ENCODE measurements around the gene MAJIN.
"Not testable (repeated sequence)": the region's sequence is repeated elsewhere in the genome, so short reads cannot be mapped to it uniquely, and the experiment has no call there.

Gene MAJIN

DNA sequence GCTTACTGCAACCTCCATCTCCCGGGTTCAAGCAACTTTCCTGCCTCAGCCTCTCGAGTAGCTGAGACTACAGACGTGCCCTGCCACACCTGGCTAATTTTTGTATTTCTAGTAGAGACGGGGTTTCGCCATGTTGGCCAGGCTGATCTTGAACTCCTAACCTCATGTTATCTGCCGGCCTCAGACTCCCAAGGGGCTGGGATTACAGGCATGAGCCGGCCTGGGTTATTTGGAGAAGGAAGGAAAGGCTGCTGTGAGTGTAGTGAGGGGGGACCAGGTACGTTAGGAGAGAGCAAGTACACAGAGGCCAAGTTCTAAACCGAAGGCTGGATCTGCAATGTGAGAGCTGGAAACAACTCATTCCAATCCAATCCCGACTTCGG is 24.4 kb upstream of the MAJIN start:
- DNase-seq: no peak
- Histone ChIP-seq H3K27me3 (replicated peaks in 2 of 5; ENCODE audit: control insufficient read depth in 4 of 5, insufficient read depth in 5 of 5, low read length in 4 of 5) (peaks cover 0 to 5% (median 0%) of the 10 kb centered on the region in 5 experiments), H3K4me1 (ENCODE audit: control extremely low read depth in 1 of 4, control insufficient read depth in 4 of 4, insufficient read depth in 4 of 4, low read length in 3 of 4) (peaks cover 0 to 14% (median 11%) of the 10 kb centered on the region in 4 experiments), H3K9me3 (ENCODE audit: control extremely low read depth in 1 of 5, control insufficient read depth in 4 of 5, insufficient read depth in 2 of 5, low read depth in 1 of 5, low read length in 4 of 5) (no peaks in the 10 kb centered on the region), H3K4me3 (ENCODE audit: control insufficient read depth in 1 of 7, extremely low read depth in 1 of 7, insufficient read depth in 4 of 7, low read depth in 2 of 7, low read length in 6 of 7) (peak overlapping the region in 5 of 7 experiments; percentile 8 to 78 (median 64)), H3K36me3 (ENCODE audit: control insufficient read depth in 4 of 4, insufficient read depth in 4 of 4, low read length in 3 of 4) (no peaks in the 10 kb centered on the region), H3K27ac (ENCODE audit: insufficient read depth in 1 of 2, low read depth in 1 of 2, low read length in 2 of 2, poor library complexity in 1 of 2, severe bottlenecking in 2 of 2) (peak overlapping the region in 1 of 2 experiments; percentile 2)
- WGBS (ENCODE audit: insufficient coverage): 41% methylated on average over 8 of the region's 11 CpGs
- CTCF ChIA-PET: interaction anchor here (0.9 to 7.0 kb wide), 22 partner anchors 9 to 203 kb away, joined by 3 to 41 read pairs (median 4); partner anchors contain the start of genes ARL2, ATG2A, CDC42BPG and PPP2R5B
- POLR2A ChIA-PET: no interaction called here

DNA sequence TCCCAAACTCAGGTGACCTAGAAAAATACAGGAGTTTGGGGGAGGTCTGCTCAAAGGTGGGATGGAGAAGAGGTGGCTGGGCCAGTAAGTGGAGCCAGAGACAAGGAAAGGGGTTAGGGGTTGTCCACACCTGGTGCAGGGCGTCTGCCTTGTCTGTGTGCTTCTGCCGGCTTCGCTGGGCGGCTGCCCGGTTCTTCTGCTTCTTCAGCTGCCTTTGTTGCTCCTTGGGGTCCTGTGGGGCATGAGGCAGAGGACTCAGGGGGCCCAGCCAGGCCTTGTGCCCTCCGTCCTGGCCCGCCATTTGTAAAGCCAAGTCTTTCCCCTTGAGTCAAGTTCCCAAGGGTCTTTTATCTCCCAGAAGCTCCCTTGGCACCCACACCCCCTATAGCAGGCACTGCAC is 22.4 kb upstream of the MAJIN start:
- POLR2A ChIA-PET: no interaction called here
- no peaks in the 10 kb centered on the region for H3K9me3 ChIP-seq (ENCODE audit: control extremely low read depth in 1 of 5, control insufficient read depth in 4 of 5, insufficient read depth in 2 of 5, low read depth in 1 of 5, low read length in 4 of 5)
- WGBS (ENCODE audit: insufficient coverage): 87% methylated on average over 5 of the region's 7 CpGs
- no peak overlapping the region for H3K27ac ChIP-seq (ENCODE audit: insufficient read depth in 1 of 2, low read depth in 1 of 2, low read length in 2 of 2, poor library complexity in 1 of 2, severe bottlenecking in 2 of 2)
- peaks cover 0 to 5% (median 0%) of the 10 kb centered on the region in 5 experiments for H3K27me3 ChIP-seq (replicated peaks in 2 of 5; ENCODE audit: control insufficient read depth in 4 of 5, insufficient read depth in 5 of 5, low read length in 4 of 5)
- peaks cover 0 to 25% (median 21%) of the 10 kb centered on the region in 4 experiments for H3K4me1 ChIP-seq (ENCODE audit: control extremely low read depth in 1 of 4, control insufficient read depth in 4 of 4, insufficient read depth in 4 of 4, low read length in 3 of 4)
- CTCF ChIA-PET: interaction anchor here (0.7 to 7.0 kb wide), 4 partner anchors 11 to 146 kb away, joined by 3 to 41 read pairs (median 16); partner anchors contain the start of gene ARL2
- DNase-seq: no peak
- no peaks in the 10 kb centered on the region for H3K36me3 ChIP-seq (ENCODE audit: control insufficient read depth in 4 of 4, insufficient read depth in 4 of 4, low read length in 3 of 4)
- no peak overlapping the region for H3K4me3 ChIP-seq (ENCODE audit: control insufficient read depth in 1 of 7, extremely low read depth in 1 of 7, insufficient read depth in 4 of 7, low read depth in 2 of 7, low read length in 6 of 7)

DNA sequence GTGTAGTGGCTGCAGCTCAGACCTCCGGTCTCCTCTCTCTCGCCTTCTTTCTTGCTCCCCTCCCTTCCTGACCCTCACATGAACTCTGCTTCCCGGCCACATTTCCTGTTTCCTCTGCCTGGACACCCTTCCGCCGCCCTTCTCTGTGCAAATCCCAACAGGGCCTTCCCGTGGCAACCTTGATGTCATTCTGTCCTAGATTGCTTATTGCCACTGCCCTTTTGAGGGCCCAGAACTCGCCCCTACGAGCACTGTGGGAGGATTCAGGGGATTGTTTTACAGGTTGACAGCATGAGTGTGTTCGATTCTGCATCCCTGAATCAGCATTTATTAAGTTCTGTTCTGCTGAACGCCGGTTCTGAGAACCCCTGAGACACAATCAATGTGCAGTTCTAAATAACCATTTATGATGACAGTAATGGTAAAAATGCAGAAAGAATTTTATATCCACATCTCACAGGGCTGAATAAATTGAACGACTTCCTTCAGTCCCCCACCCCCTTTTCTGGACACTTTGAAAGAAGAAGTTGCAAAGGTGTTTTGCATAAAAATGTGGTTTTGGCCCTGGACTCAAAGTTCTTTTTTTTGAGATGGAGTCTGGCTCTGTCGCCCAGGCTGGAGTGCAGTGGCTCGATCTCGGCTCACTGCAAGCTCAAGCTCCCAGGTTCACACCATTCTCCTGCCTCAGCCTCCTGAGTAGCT is 18.5 kb upstream of the MAJIN start:
- peaks cover 0 to 15% (median 10%) of the 10 kb centered on the region in 4 experiments for H3K4me1 ChIP-seq (ENCODE audit: control extremely low read depth in 1 of 4, control insufficient read depth in 4 of 4, insufficient read depth in 4 of 4, low read length in 3 of 4)
- POLR2A ChIA-PET: no interaction called here
- CTCF ChIA-PET: no interaction called here
- no peaks in the 10 kb centered on the region for H3K9me3 ChIP-seq (ENCODE audit: control extremely low read depth in 1 of 5, control insufficient read depth in 4 of 5, insufficient read depth in 2 of 5, low read depth in 1 of 5, low read length in 4 of 5)
- no peak overlapping the region for H3K27ac ChIP-seq (ENCODE audit: insufficient read depth in 1 of 2, low read depth in 1 of 2, low read length in 2 of 2, poor library complexity in 1 of 2, severe bottlenecking in 2 of 2)
- H3K27me3 ChIP-seq (replicated peaks in 2 of 5; ENCODE audit: control insufficient read depth in 4 of 5, insufficient read depth in 5 of 5, low read length in 4 of 5): peaks cover 0 to 5% (median 0%) of the 10 kb centered on the region in 5 experiments
- DNase-seq: peak in 2 of 3 donors; percentile 21 to 26
- H3K4me3 ChIP-seq (ENCODE audit: control insufficient read depth in 1 of 7, extremely low read depth in 1 of 7, insufficient read depth in 4 of 7, low read depth in 2 of 7, low read length in 6 of 7): no peak overlapping the region
- WGBS (ENCODE audit: insufficient coverage): 32% methylated on average over 11 of the region's 15 CpGs
- H3K36me3 ChIP-seq (ENCODE audit: control insufficient read depth in 4 of 4, insufficient read depth in 4 of 4, low read length in 3 of 4): no peaks in the 10 kb centered on the region

DNA sequence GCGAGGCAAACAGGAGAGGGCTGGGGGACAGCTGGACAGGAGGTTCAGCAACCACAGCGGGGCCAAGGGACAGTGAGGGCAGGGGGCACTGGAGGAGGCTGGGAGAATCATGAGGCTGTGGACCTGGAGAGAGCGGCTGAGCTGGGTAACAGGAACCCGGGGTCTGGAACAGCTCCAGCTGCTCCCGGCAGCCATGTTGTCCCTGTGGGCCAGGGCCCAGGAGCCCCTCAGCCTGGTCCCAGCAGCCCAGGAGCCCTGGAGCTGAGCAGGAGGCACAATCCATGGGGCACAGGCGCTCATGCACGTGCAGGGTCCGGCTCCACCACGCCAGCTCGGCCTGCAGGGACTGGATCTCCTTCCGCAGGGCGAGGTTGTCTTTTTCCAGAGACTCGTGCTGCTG is 17.5 kb upstream of the MAJIN start:
- no peaks in the 10 kb centered on the region for H3K9me3 ChIP-seq (ENCODE audit: control extremely low read depth in 1 of 5, control insufficient read depth in 4 of 5, insufficient read depth in 2 of 5, low read depth in 1 of 5, low read length in 4 of 5)
- H3K4me1 ChIP-seq (ENCODE audit: control extremely low read depth in 1 of 4, control insufficient read depth in 4 of 4, insufficient read depth in 4 of 4, low read length in 3 of 4): peaks cover 0 to 15% (median 10%) of the 10 kb centered on the region in 4 experiments
- no peaks in the 10 kb centered on the region for H3K36me3 ChIP-seq (ENCODE audit: control insufficient read depth in 4 of 4, insufficient read depth in 4 of 4, low read length in 3 of 4)
- no peak for DNase-seq
- no peak overlapping the region for H3K4me3 ChIP-seq (ENCODE audit: control insufficient read depth in 1 of 7, extremely low read depth in 1 of 7, insufficient read depth in 4 of 7, low read depth in 2 of 7, low read length in 6 of 7)
- peaks cover 0 to 5% (median 0%) of the 10 kb centered on the region in 5 experiments for H3K27me3 ChIP-seq (replicated peaks in 2 of 5; ENCODE audit: control insufficient read depth in 4 of 5, insufficient read depth in 5 of 5, low read length in 4 of 5)
- 93% methylated on average over 12 of the region's 13 CpGs for WGBS (ENCODE audit: insufficient coverage)
- ChIA-PET POLR2A (no interaction called here), CTCF (no interaction called here)
- no peak overlapping the region for H3K27ac ChIP-seq (ENCODE audit: insufficient read depth in 1 of 2, low read depth in 1 of 2, low read length in 2 of 2, poor library complexity in 1 of 2, severe bottlenecking in 2 of 2)

DNA sequence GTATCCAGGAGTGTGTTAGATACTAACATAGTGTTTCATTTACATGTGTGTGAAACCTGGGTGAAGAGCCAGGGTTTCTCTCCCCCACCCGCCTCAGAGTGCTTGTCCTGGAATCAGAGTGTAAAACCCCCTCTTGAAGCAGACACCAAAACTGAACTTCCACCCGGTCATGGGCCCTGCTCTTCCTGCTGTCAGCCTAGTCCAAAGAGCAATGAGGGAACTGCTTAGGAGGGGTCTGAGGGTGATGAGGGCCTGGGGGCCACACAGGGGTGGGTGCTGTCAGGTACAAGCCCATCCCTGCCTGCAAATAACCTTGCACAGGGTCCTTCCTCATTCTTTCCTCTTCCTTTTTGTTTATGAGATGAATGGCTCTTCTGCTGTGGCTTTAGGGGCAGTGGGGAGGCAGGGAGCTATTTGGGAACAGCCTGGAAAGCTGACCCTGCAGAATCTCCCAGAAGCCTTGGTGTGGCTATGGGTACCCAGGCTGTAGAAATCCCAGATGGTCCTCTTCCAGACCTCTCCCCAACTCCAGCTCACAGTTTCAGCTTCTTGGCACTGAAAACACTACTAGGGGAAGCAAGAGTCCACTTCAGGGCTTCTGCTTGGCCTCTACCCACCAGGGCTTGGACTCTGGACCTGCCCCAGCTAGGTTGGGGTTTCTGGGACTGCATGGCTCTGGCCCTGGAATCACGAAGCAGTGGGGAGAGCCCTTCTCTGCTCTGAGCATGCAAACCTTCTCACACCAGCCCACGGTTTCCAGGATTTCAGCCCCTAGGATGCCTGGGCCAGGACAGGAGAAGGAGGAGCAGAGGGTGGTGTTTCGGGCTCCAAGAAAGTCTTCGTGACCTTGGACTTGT is 16.3 kb upstream of the MAJIN start:
- H3K36me3 ChIP-seq (ENCODE audit: control insufficient read depth in 4 of 4, insufficient read depth in 4 of 4, low read length in 3 of 4): no peaks in the 10 kb centered on the region
- CTCF ChIA-PET: interaction anchor here (1.0 kb wide), 1 partner anchor 13 kb away, joined by 3 read pairs; no protein-coding TSS in a partner anchor
- H3K4me3 ChIP-seq (ENCODE audit: control insufficient read depth in 1 of 7, extremely low read depth in 1 of 7, insufficient read depth in 4 of 7, low read depth in 2 of 7, low read length in 6 of 7): no peak overlapping the region
- H3K27ac ChIP-seq (ENCODE audit: insufficient read depth in 1 of 2, low read depth in 1 of 2, low read length in 2 of 2, poor library complexity in 1 of 2, severe bottlenecking in 2 of 2): no peak overlapping the region
- no peaks in the 10 kb centered on the region for H3K27me3 ChIP-seq (replicated peaks in 2 of 5; ENCODE audit: control insufficient read depth in 4 of 5, insufficient read depth in 5 of 5, low read length in 4 of 5)
- POLR2A ChIA-PET: no interaction called here
- no peak for DNase-seq
- peaks cover 0 to 15% (median 10%) of the 10 kb centered on the region in 4 experiments for H3K4me1 ChIP-seq (ENCODE audit: control extremely low read depth in 1 of 4, control insufficient read depth in 4 of 4, insufficient read depth in 4 of 4, low read length in 3 of 4)
- WGBS (ENCODE audit: insufficient coverage): 100% methylated on average over 4 of the region's 6 CpGs
- H3K9me3 ChIP-seq (ENCODE audit: control extremely low read depth in 1 of 5, control insufficient read depth in 4 of 5, insufficient read depth in 2 of 5, low read depth in 1 of 5, low read length in 4 of 5): no peaks in the 10 kb centered on the region

DNA sequence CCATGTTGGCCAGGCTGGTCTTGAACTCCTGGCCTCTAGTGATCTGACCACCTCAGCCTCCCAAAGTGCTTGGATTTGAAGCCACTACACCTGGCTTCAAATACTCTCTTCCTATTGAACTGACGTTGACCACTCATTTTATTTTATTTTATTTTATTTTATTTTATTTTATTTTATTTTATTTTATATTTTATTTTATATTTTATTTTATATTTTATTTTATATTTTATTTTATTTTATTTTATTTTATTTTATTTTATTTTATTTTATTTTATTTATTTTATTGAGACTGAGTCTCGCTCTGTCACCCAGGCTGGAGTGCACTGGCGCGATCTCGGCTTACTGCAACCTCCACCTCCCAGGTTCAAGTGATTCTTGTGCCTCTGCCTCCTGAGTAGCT is 11.4 kb upstream of the MAJIN start:
- H3K27ac ChIP-seq (ENCODE audit: insufficient read depth in 1 of 2, low read depth in 1 of 2, low read length in 2 of 2, poor library complexity in 1 of 2, severe bottlenecking in 2 of 2); H3K36me3 ChIP-seq (ENCODE audit: control insufficient read depth in 4 of 4, insufficient read depth in 4 of 4, low read length in 3 of 4); CTCF ChIA-PET; H3K9me3 ChIP-seq (ENCODE audit: control extremely low read depth in 1 of 5, control insufficient read depth in 4 of 5, insufficient read depth in 2 of 5, low read depth in 1 of 5, low read length in 4 of 5); H3K4me3 ChIP-seq (ENCODE audit: control insufficient read depth in 1 of 7, extremely low read depth in 1 of 7, insufficient read depth in 4 of 7, low read depth in 2 of 7, low read length in 6 of 7); H3K27me3 ChIP-seq (replicated peaks in 2 of 5; ENCODE audit: control insufficient read depth in 4 of 5, insufficient read depth in 5 of 5, low read length in 4 of 5); H3K4me1 ChIP-seq (ENCODE audit: control extremely low read depth in 1 of 4, control insufficient read depth in 4 of 4, insufficient read depth in 4 of 4, low read length in 3 of 4); DNase-seq: not testable (repeated sequence)
- POLR2A ChIA-PET: interaction anchor here (0.7 kb wide), 2 partner anchors 36 to 48 kb away, joined by 3 read pairs; no protein-coding TSS in a partner anchor
- 81% methylated on average over 3 of the region's 5 CpGs for WGBS (ENCODE audit: insufficient coverage)

All from common myeloid progenitor, CD34-positive (primary cell).